GM23248 (cell line): Measurements from ENCODE around the gene METTL4.

Experiments
- EZH2 ChIP-seq: fragments of 200-600 bp; sonication (generic); IDR thresholded peaks from 2 replicates; pipeline ENCODE4 v1.6.1; 2018; ENCODE audit warnings: antibody characterized with exemption, mild to moderate bottlenecking; ENCODE audit not compliant: insufficient read depth, poor library complexity, severe bottlenecking
- EZH2phosphoT487 ChIP-seq: fragments of 200-600 bp; sonication (generic); IDR thresholded peaks from 2 replicates; pipeline ENCODE4 v1.6.1; 2018; ENCODE audit warnings: antibody characterized with exemption, moderate library complexity, mild to moderate bottlenecking, low read depth; ENCODE audit not compliant: insufficient read depth

DNA sequence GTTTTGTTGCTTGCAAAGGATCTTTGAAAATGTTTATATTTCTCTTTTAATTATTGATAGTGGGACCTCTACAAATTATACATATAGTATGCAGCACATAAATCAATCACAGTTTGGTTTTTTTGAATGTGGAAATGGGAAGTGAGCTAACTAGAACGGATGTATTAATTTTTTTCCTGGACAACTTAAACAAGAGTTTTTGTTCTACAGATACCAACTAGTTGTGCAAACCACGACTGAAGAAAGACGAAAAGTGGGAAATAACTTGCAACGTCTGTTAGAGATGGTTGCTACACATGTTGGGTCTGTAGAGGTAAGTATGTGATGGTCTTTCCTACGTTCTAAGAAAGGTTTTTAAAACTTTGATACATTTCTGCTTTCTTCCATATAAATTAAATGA is 39.2 kb upstream of the METTL4 start:
- no peak for TF ChIP-seq EZH2
- TF ChIP-seq EZH2phosphoT487: no peak
